HG02588 (cell line): ENCODE results near the gene TMEM138.
A peak's percentile ranks its signal among the peaks of the same experiment; 100 is the strongest.

Experiments
- ATAC-seq: cut with Tn5 transposase; IDR thresholded peaks from one replicate; pipeline ENCODE4 v1.9.1; 2021; ENCODE audit warnings: mild to moderate bottlenecking, moderate library complexity; ENCODE audit not compliant: unreplicated experiment

The TMEM138 gene

DNA sequence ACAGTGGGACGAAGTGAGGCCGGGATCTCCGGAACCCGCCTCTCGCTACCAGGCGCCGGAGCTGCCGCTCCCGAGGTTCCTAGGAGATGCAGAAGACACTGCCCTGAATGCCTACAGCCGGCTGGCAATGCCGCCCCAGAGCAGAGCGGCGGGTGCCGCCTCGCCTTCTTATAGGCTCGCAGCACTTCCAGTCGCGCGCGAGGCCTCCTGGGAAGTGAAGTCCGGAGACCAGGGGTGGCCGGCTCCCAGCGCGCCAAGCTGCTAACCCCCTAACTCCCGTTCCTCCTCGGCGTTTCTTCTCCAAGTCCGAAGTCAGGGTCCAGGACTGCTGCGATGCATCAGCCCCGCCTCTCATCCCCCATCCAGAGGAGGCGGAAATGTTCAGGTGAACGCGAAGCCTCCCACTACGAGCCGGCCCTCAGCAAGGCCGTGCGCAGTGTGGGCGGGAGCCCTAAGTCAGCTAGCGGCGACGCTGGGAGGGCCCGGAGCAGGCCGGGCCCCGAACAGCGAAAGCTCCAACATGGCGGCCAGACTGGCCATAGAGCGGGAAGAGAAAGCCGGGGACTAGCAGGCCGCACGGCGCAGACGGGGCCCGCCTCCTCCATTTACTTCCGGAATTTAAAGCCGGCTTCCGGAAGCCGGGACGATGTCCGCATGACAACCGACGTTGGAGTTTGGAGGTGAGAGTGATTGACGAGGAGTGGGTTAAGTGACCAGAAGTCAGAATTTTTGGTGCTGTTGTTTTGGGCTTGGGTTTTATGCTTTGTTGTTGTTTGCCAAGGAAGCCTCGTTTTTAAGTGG is at the start of gene TMEM138, which contains the start of gene CYB561A3:
Gene TMEM138, plus strand, starts transcription at position 634 of the 801 bp plus-strand sequence. CDS start 2,017 bp downstream, outside the sequence.
Gene CYB561A3, minus strand, starts transcription at position 142 of the 801 bp plus-strand sequence. CDS start 5,169 bp downstream, outside the sequence.
- ATAC-seq, result peak; percentile 83

DNA sequence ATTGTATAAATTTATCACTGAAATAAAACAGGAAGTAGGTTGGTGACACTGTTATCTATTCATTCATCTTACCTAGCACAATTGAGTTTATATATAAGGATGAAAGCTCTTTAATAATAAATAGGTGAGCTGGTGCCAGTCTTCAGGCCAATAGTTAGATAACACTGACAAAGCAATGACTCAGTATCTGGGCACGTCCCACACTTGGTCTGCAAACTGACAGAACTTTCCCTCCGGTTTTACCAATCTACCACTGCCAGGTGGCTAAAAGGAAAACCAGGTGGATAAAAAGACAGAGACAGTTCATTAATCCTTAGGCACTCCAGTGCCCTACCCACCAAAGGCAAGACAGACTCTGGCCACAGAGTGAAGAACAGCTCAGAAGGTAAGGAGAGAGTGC is 46.9 kb upstream of the TMEM138 start:
- ATAC-seq, result no peak

DNA sequence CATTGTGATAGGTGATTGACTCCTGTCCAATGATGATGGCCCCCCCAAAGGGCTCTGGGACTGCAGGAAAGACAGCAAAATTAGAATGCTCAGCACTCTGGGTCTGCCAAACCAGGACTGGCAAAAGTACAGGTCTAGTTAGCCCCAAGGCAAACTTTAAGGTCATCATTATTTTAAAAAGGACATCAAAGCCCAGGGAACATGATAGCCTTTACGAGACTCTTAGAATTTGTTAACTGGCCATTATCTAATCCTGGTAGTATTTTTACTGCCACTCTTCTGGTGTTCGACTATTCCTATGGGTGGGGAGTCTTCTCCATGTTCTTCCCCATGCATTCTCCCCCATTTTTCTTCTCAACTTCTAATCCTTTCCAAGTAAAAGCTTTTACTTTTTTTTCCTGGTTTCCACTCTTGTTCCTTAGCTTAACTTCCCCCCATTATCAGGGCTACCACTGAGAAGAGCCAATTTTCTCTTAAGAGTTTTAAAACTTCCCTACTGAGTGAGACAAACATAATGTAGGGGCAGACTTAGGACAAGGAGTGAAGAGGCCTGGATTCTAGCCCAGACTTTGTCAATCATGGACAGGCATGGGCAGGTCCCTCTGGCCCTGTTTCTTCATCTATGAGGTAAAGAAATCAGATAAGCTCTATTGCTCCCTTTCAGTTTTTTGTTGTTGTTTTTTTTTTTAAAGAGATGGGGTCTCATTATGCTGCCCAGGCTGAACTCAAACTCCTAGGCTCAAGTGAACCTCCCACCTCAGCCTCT is 36.3 kb upstream of the TMEM138 start:
- no peak for ATAC-seq

DNA sequence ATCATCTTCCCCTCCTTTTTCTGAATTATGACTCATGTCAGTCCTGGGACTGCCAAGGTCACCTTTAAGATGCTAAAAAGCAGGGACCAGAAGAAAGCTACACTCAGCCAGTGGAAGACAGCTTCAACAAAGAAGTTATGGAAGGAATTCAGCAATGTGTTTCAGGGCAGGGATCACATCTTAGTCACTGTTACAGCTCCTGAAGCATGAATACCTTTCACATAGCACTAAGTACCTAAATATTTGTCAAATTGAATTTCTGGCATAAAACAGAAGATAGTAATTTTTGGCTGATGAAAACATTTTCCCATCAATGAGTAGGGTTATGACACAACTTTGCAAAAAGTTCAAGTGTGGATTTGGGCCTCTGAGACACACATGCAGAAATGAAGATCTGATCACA is 34.5 kb upstream of the TMEM138 start:
- no peak for ATAC-seq

DNA sequence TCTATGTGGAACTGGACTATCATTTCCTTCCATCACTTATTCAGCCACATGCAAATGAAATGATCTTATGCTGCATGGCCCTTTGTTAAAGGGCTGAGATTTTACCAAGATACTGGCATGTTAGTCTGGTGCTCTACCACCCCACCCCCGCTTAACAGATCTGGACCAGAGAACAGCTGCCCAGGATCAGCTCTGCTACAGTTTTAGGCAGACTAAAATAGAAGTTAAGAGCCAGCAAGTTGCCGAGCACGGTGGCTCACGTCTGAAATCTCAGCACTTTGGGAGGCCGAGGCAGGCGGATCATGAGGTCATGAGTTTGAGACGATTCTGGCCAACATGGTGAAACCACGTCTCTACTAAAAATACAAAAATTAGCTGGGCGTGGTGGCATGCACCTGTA is 33.8 kb upstream of the TMEM138 start:
- no peak for ATAC-seq

DNA sequence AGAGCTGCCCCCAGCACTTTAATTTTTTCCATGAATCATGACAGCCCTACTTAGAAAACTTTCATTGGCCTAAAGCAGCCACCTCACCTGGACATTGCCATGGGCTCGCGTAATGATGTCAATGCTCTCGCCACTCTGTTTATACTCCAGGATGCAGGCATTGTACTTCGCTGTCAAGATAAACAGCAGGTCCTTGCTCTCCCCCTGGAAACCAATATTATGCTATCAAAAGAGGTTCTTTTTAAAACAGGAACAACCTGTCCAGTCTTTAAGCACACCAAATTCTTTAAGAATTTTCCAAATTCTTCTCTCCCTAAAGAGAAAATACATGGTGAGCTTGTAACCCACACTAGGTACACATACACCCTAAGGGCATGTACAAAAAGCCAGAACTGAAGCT is 32.3 kb upstream of the TMEM138 start:
- ATAC-seq, result no peak

DNA sequence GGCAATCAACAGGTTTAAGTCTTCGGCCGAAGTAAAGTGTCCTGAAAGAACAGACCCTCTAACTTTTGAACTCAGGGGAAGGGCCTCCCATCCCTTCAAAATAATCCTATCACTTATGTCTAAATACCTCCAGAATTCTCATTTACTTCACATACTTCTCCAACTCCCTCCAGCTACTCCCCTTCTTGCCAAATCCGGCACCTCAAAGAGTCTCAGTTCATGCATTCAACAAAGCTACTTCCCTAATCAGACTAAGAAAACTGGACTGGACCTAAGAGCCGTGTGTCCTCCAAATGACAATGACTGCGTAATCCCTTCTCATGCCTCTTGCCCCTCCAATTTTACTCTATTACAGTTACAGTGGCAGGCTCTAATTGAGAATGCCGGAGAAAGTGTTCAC is 30.5 kb upstream of the TMEM138 start:
- no peak for ATAC-seq

DNA sequence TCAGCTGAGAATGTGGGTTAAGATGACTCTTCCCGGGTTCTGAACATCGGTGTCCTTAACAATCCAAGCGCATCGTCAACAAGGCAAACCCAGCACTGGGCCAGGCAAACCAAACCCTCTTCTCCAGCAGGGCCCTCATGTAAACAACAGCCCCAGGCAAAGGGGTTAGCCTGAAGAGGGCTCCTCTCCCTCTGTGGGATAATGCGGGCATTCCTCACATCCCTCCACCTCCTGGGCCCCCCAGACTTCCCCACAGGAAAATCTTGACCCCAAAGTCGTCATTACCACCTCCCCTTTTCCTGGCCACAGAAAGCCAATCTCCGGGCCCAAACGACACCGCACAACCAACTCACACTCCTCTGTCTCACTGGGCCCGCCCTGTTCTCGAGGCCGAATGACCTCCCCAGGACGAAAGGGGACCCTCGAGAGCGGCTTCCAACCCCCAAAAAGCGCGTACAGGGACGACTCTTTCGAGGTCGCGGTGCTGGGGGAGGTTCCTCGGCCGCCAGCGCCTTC is 29.8 kb upstream of the TMEM138 start:
- no peak for ATAC-seq

DNA sequence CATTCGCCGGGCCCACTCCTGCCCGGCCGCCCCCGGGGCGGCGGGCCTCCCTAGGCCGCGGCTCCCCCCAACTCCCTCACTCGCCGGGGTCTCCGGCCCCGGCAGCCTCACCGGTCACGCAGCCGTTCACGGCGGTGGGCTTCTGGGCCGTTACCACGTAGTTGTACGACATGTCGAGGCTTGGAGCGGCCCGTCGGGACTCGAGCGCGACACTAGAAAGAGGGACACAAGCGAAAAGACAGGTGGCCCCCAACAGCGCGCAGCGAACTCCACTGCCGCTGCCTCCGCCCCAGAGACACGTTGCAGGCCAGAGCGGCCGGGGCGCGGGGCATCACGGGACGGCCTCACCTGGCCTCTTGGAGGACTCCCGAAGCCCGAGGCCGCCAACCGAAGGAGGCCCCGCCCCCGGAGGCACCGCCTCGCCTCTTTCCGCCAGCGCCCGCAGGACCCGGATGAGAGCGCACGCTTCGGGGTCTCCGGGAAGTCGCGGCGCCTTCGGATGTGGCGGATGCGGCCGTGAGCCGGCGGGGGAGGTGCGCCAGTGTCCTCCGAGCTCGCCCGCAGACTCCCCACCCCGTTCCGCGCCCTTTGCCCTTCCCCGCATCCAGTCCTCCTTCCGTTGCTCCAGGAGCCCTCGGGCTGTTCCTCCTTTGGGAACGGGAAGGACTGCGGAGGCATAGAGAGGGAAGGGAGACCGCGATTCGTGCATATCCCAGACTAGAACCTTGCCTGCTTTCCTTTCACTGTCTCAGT is 29.2 kb upstream of the TMEM138 start, which contains the start of the genes DDB1 and TKFC:
Gene DDB1, minus strand, starts transcription at position 309 of the 753 bp plus-strand sequence. Its CDS starts 137 bp downstream, at position 172.
Gene TKFC, plus strand, starts transcription at position 432 of the 753 bp plus-strand sequence. CDS start 1,501 bp downstream, outside the sequence.
- ATAC-seq, result peak; percentile 92

DNA sequence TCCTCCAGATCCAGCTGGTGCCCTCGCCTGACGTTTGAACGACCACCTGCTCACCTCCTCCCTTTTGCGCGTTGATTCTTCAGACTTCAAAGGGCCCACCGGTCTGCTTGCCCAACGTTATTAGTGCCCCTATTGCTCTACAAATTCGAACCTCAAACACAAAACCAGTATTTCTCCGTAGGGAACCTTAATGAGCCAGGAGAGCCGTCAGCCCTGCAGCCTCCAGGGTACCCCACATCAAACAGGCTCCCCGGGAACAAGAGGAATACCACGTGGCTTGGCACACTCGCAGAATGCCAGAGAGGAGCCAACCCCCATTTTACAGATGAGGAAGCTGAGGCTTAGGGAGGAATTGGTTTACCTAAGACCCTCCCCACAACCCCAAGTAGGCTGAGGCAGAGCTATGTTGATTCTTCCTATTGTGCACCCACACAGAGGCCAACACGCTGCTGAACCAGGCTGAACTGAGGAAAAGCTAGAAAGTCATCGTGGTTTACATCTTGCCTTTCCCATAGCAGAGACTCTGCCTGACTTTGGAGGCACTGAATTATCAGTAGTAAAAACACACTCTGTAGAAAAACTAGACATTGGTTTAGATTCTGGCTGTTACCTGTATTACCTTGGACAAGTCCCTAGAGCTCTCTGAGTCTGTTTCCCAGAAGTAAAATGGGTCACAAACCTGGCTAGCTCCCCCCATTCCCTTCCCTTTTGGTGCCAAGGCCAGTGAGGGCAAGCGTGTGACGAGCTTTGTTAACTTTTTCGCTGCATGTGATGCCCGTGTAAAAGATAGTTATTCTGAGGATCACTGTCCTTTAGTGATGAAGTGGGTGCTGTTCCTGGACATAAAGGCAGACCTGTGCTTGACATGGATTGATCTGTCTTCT is 28.4 kb upstream of the TMEM138 start:
- ATAC-seq, result no peak

DNA sequence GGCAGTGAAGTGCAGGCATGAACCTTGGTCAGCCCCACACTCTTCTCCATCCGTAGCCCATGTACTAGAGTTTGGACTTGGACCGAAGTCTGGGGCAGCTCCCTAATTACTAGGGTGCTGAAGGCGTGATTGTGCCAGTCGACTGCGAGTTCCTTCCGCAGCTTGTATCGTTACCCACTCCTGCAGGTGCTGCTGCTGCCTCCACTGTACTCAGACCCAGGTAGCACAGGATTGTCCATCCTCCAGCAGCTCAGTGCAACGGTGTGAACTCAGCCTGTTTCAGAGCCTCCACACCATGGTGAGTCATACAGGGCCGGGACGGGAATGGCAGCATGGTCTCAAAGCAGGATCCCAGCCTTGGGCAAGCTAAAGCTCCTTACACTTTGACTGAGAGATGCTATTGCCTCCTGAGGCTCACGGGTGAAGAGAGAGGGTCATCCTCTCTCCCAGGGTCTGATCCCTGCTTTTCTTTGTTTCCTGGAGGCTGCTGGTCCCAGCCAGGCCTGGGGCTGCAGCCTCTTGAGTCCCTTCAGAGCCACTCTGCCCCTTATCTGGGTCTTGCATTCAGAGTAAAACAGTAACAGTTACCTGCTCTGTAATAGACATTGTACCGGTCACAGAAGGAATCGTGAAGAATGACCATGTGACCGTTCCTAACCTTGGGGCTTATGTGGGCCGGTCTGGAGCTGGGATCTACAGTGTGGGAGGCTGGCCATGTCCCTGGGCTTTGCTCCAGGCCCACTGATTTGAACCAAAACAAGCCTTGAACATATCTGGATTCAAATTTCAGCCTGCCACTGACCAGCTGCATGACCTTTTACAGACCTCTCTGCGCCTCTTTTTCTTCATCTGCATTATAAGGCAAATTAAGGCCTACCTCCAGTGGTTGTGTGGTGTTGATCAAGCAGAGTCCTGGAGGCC is 27.5 kb upstream of the TMEM138 start:
- no peak for ATAC-seq

DNA sequence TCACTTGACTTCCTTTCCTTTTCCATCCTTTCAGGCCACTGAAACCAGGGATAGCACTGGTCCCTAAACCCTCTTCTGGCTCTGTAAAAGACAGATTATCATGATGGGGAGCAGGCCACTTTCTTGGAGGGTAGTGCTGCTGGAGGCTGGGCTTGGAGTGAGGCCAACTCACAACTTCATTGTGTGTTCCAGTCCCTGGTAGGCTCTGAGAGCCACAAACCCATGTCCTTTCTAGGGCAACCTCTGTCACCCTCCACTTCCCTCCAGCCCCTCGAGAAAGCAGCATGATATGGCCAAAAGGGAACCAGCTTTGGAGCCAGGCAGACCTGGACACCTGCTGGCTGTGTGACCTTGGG is 26.8 kb upstream of the TMEM138 start:
- no peak for ATAC-seq

DNA sequence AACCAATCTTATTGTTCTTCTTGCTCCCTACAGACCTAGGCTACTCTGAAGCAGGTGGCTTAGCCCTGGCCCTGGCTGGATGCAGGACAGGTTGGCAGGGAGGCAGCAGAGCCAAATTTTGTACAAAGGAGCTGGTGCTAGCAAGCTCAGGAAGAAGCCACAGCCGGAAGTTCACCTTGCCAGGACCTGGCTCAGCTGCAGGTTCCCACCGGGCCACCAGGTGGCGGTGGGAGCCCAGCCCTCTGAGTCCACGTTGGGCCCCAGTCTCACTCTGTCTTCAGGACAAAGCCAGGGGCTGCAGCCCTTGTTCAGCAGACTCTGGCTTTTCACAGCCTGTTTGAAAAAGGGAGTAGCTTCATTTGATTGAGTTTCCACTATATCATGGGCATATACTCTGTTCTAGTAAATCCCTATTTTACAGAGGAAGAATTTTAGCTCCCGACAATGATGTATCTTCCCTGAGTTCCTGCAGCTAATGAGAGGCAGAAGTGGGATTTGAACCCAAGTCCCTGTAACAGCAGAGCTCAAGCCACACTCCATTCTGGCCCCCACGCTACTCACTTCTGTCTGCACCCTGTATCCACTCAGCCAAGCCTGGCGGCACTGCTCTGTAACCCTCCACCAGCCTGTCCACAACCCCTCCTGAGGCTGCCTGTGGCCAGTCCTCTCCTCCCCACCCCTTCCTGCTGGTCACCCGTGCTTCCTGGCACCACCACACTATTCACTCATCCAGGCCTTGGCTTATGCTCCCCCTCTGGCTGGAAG is 25.8 kb upstream of the TMEM138 start:
- peak; percentile 45 for ATAC-seq

DNA sequence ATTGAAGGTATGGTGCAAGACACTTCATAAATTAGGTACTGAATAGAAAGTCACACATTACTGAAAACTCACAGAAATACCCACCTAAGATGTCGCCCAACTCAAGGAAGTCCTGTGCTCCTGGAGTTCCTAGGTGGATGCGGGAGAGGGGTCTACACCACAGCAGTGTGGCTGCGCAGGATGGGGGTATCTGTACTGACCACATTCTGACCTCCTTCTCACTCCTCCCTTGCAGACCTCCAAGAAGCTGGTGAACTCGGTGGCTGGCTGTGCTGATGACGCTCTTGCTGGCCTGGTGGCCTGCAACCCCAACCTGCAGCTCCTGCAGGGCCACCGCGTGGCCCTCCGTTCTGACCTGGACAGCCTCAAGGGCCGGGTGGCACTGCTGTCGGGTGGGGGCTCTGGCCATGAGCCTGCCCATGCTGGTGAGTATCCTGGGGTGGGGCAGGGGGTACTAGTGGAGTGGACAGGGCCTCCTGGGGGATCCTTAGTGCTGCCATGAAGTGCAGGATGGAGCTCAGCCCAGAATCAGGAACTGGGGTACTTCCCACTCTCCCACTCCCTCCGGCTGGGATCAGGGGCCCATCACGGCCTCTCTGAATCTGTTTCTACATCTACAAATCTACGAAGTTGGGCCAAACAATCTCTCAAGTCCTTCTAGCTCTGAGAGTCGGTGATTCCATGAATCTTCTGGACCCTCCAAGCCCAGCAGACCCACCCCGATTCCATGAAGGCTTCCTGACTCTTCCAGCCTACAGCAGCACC is 24.3 kb upstream of the TMEM138 start:
- ATAC-seq, result no peak

DNA sequence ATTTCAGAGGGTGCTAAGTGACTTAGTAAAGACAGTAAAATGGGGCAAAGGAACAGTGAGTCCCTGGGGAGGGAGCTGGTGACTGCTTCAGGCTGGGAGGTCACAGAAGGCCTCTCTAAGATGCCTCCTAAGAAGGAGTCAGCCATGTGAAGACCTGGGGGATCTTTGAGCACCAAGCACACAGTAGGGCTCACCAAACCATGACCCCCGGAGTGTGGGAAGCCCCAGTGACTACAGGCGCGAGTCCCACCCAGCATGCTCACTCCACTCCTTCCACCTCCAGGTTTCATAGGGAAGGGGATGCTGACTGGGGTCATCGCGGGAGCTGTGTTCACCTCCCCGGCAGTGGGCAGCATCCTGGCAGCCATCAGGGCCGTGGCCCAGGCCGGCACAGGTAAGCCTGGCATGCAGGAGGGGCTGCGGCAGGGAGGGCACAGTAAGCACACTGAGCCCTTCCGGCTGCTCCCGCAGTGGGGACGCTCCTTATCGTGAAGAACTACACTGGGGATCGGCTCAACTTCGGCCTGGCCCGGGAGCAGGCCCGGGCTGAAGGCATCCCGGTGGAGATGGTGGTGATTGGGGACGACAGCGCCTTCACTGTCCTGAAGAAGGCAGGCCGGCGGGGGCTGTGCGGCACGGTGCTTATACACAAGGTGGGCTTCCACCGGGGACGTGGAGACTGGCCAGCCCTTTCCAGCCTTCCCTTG is 23.2 kb upstream of the TMEM138 start:
- no peak for ATAC-seq

DNA sequence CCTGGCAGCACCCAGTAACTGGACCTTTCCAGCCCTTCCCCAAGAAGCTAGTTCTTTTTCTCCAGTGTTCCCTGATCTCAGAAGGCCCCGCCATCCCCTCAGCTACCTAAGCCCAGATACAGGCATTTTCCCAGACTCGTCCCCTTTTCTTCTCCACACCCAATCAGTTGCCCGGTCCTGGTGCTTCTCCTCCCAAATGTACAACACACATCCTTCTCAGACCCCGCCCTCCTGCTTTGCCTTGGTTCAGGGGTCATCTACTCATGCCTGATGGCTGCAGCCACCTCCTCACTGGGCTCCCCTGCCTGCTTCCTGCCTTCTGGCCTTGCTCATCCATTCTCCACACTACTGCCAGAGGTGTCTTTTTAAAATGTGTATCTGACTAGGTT is 22.7 kb upstream of the TMEM138 start:
- ATAC-seq, result no peak

DNA sequence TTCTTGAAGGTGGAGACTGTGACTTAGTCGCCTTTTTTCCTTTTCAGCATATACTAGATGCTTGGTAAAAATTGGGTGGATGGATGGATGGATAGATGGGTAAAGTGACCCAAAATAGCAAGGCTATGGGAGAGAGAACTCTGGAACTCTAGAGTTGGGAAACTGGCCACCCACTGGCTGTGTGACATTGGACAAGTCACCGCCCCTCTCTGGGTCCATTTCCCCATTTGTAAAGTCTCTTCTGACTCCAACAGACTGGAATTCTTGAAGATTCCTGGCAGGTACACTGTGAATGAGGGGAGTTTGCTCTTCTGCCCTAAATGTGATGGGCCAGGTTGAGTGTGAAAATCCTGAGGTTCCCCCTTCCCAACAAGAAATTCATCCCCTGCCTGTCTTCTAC is 21.2 kb upstream of the TMEM138 start:
- ATAC-seq, result no peak
